HCT116 (cell line): ENCODE results near the gene GJB4. TPM values are rescaled to one million over a fixed set of nuclear protein-coding genes. Genes with fewer than 3 reads are reported as not detected.

ENCODE experiments used
- ATAC-seq: fragments of 200-7000 bp; cut with Tn5 transposase; 2 replicates; pipeline ENCODE4 v1.9.1; 2020; ENCODE audit warnings: mild to moderate bottlenecking, moderate library complexity
- BruUV-seq: library from RNA; stranded (reverse); fragments of 400-500 nt; replicated peaks from 2 replicates; lab custom pipeline; 2021; lab: Mats Ljungman, UMichigan
- CTCF ChIA-PET: fragments of 300-600 bp; sonication (Branson Sonifier 250); formaldehyde crosslinking; loops from one replicate; lab custom pipeline; 2021; ENCODE audit warnings: antibody characterized with exemption; lab: Charles Lee
- POLR2A ChIA-PET: fragments of 300-600, 350-600 bp; sonication (Branson Sonifier 250); formaldehyde crosslinking; loops from one replicate; lab custom pipeline; 2021; ENCODE audit warnings: antibody characterized with exemption; lab: Charles Lee
- RAD21 ChIA-PET, 2 experiments: fragments of 300-600 bp; sonication (Branson Sonifier 250); formaldehyde crosslinking; loops; one replicate each; lab custom pipeline; 2023; ENCODE audit warnings: low total read pairs in 2 of 2; ENCODE audit not compliant: uncharacterized antibody in 2 of 2, unreplicated experiment in 2 of 2, low non-redundant PET in 1 of 2; lab: Charles Lee
- DNase-seq: peaks from one replicate; pipeline ENCODE4 v3.0.0-alpha.2; 2010; ENCODE audit warnings: low read depth, low spot score
- H2AFZ ChIP-seq: fragments of 200-600 bp; shearing (Covaris generic), sonication (generic); 2 replicates; pipeline ENCODE4 v1.6.1; 2017; ENCODE audit warnings: low read depth, mixed run types, mixed read lengths, antibody characterized with exemption, low read length; ENCODE audit not compliant: poor library complexity, severe bottlenecking
- H3K27ac ChIP-seq: 2 replicates; pipeline ENCODE4 v1.5.1; 2012; ENCODE audit warnings: low read depth, low read length
- H3K27me3 ChIP-seq: fragments of 200-600 bp; sonication (generic); 2 replicates; pipeline ENCODE4 v1.6.1; 2016; ENCODE audit warnings: mixed run types, low read length, mixed read lengths; ENCODE audit not compliant: insufficient read depth
- H3K36me3 ChIP-seq, 2 experiments: fragments of 200-500 bp in 1 of 2; fragments of 200-600 bp in 1 of 2; sonication (Bioruptor generic) in 1 of 2; sonication (generic) in 1 of 2; 2 replicates each; pipeline versions ENCODE4 v1.5.1 to v1.6.1; 2014 to 2016; ENCODE audit warnings: low read length in 2 of 2, inconsistent platforms in 1 of 2, mixed read lengths in 1 of 2, mixed run types in 1 of 2; ENCODE audit not compliant: insufficient read depth in 2 of 2, control insufficient read depth in 1 of 2
- H3K4me1 ChIP-seq, 2 experiments: fragments of 200-600 bp in 1 of 2; sonication (generic) in 1 of 2; 2 replicates each; pipeline versions ENCODE4 v1.5.1 to v1.6.1; 2012 to 2017; ENCODE audit warnings: low read length in 2 of 2, inconsistent platforms in 1 of 2, mild to moderate bottlenecking in 1 of 2, mixed read lengths in 1 of 2, mixed run types in 1 of 2, moderate library complexity in 1 of 2; ENCODE audit not compliant: insufficient read depth in 2 of 2, control insufficient read depth in 1 of 2
- H3K4me2 ChIP-seq: fragments of 200-600 bp; sonication (generic); 2 replicates; pipeline ENCODE4 v1.6.1; 2017; ENCODE audit warnings: mixed run types, low read length, mixed read lengths
- H3K4me3 ChIP-seq, 2 experiments: fragments of 200-600 bp in 1 of 2; sonication (generic) in 1 of 2; replicated peaks in 1 of 2; 2 replicates each; pipeline ENCODE4 v1.5.1; 2011 to 2016; ENCODE audit warnings: low read length in 2 of 2, control low read depth in 1 of 2, low read depth in 1 of 2, mild to moderate bottlenecking in 1 of 2, mixed read lengths in 1 of 2, mixed run types in 1 of 2
- H3K79me2 ChIP-seq: fragments of 200-600 bp; sonication (generic); 2 replicates; pipeline ENCODE4 v1.6.1; 2017; ENCODE audit warnings: mild to moderate bottlenecking, mixed run types, low read length, moderate library complexity, mixed read lengths; ENCODE audit not compliant: insufficient read depth
- H3K9ac ChIP-seq: fragments of 200-600 bp; sonication (generic); 2 replicates; pipeline ENCODE4 v1.6.1; 2016; ENCODE audit warnings: low read length, mixed read lengths
- H3K9me2 ChIP-seq: fragments of 200-600 bp; sonication (generic), shearing (Covaris generic); 2 replicates; pipeline ENCODE4 v1.6.1; 2017; ENCODE audit warnings: mixed run types, mild to moderate bottlenecking, moderate library complexity; ENCODE audit not compliant: insufficient read depth
- H3K9me3 ChIP-seq, 2 experiments: fragments of 200-500 bp in 1 of 2; fragments of 200-600 bp in 1 of 2; sonication (Bioruptor generic) in 1 of 2; sonication (generic) in 1 of 2; 2 replicates each; pipeline ENCODE4 v1.6.1; 2014 to 2017; ENCODE audit warnings: low read length in 2 of 2, mixed read lengths in 2 of 2, inconsistent platforms in 1 of 2, low read depth in 1 of 2, mild to moderate bottlenecking in 1 of 2, mixed run types in 1 of 2, moderate library complexity in 1 of 2; ENCODE audit not compliant: control insufficient read depth in 1 of 2, insufficient read depth in 1 of 2
- H4K20me1 ChIP-seq: fragments of 200-600 bp; sonication (generic), shearing (Covaris generic); 2 replicates; pipeline ENCODE4 v1.6.1; 2017; ENCODE audit warnings: mixed run types, mild to moderate bottlenecking, moderate library complexity; ENCODE audit not compliant: insufficient read depth
- ATF3 ChIP-seq: IDR thresholded peaks from 2 replicates; pipeline ENCODE4 v1.6.1; 2012
- CBX3 ChIP-seq: IDR thresholded peaks from 2 replicates; pipeline ENCODE4 v1.6.1; 2012; ENCODE audit warnings: low read depth
- CEBPB ChIP-seq: IDR thresholded peaks from 2 replicates; pipeline ENCODE4 v1.6.1; 2012; ENCODE audit warnings: low read depth
- CTCF ChIP-seq, 3 experiments: fragments of 200-600 bp in 1 of 3; sonication (generic) in 1 of 3; IDR thresholded peaks in 2 of 3; conservative IDR thresholded peaks in 1 of 3; 2 replicates each; pipeline ENCODE4 v1.5.1; 2012 to 2017; ENCODE audit warnings: low read depth in 2 of 3, low read length in 2 of 3, antibody characterized with exemption in 1 of 3, borderline replicate concordance in 1 of 3, control low read depth in 1 of 3, mild to moderate bottlenecking in 1 of 3, mixed read lengths in 1 of 3, mixed run types in 1 of 3, moderate library complexity in 1 of 3; ENCODE audit not compliant: insufficient read depth in 1 of 3
- EGR1 ChIP-seq: IDR thresholded peaks from 2 replicates; pipeline ENCODE4 v1.6.1; 2012; ENCODE audit warnings: low read depth
- ELF1 ChIP-seq: IDR thresholded peaks from 2 replicates; pipeline ENCODE4 v1.6.1; 2012; ENCODE audit warnings: low read depth, borderline replicate concordance
- EZH2 ChIP-seq: fragments of 200-600 bp; sonication (generic); IDR thresholded peaks from 2 replicates; pipeline ENCODE4 v1.6.1; 2017; ENCODE audit warnings: antibody characterized with exemption, mixed run types
- JUND ChIP-seq: IDR thresholded peaks from 2 replicates; pipeline ENCODE4 v1.6.1; 2012
- POLR2A ChIP-seq: IDR thresholded peaks from 2 replicates; pipeline ENCODE4 v1.7.0; 2011; ENCODE audit warnings: borderline replicate concordance; ENCODE audit not compliant: insufficient read depth, insufficient read length; ENCODE audit errors: extremely low read depth
- REST ChIP-seq: IDR thresholded peaks from 2 replicates; pipeline ENCODE4 v1.6.1; 2012; ENCODE audit warnings: low read depth
- SP1 ChIP-seq: IDR thresholded peaks from 2 replicates; pipeline ENCODE4 v1.6.1; 2012; ENCODE audit warnings: low read depth
- SRF ChIP-seq: IDR thresholded peaks from 2 replicates; pipeline ENCODE4 v1.6.1; 2012; ENCODE audit warnings: low read depth
- ZBTB33 ChIP-seq: IDR thresholded peaks from 2 replicates; pipeline ENCODE4 v1.6.1; 2011; ENCODE audit warnings: mild to moderate bottlenecking, low read length, moderate library complexity; ENCODE audit not compliant: insufficient replicate concordance; ENCODE audit errors: extremely low read depth
- ZFX ChIP-seq: fragments of 450-650 bp; IDR thresholded peaks from 2 replicates; pipeline ENCODE4 v1.6.1; 2017
- intact Hi-C: fragments of 100-400 bp; cut with micrococcal nuclease; formaldehyde crosslinking; loops from 2 replicates; pipeline ENCODE4 v1.10.0; 2022
- total RNA-seq: library from RNA; stranded (reverse); gene quantifications from one replicate; pipeline ENCODE4 v1.2.1, GENCODE V29; 2021; ENCODE audit not compliant: unreplicated experiment

Gene GJB4
- total RNA-seq, 1 experiment from 2014 or later, result 2.0 TPM

- TF ChIP-seq ZBTB33 (no peak), POLR2A (no peak)
These were observed 46.9 kb downstream of the GJB4 start (continued) for GRCh38 chr1:34806396-34806795.

- ATAC-seq (no peak), DNase-seq (no peak)
- no peaks in the 10 kb centered on the region for H3K9me2 ChIP-seq
- no peaks in the 10 kb centered on the region for H4K20me1 ChIP-seq
- no peak overlapping the region for H3K4me3 ChIP-seq
- POLR2A ChIA-PET, result no interaction called here
- H3K36me3 ChIP-seq, result no peaks in the 10 kb centered on the region
- H3K4me1 ChIP-seq, result peaks cover 0 to 3% of the 10 kb centered on the region in 2 experiments; a peak in 1 of 4 replicates
- CTCF ChIA-PET, result no interaction called here
- no TSS peak for BruUV-seq
- no peaks in the 10 kb centered on the region for H3K27me3 ChIP-seq
- no peak overlapping the region for H3K4me2 ChIP-seq
- no peaks in the 10 kb centered on the region for H3K9me3 ChIP-seq
- H2AFZ ChIP-seq, result no peak overlapping the region
- H3K79me2 ChIP-seq, result no peaks in the 10 kb centered on the region
- intact Hi-C loops, result no loop called here
- no peak overlapping the region for H3K27ac ChIP-seq
- RAD21 ChIA-PET, result no interaction called here
- H3K9ac ChIP-seq, result no peak overlapping the region
- TF ChIP-seq REST, result no peak
- TF ChIP-seq ELF1, result no peak
- no peak for TF ChIP-seq EGR1
- TF ChIP-seq ATF3, result no peak
- no peak for TF ChIP-seq CEBPB
- no peak for TF ChIP-seq CTCF (IDR thresholded peaks at IDR 0.05 in 2 of 3, conservative IDR thresholded peaks at IDR 0.05 in 1 of 3; ENCODE audit: borderline replicate concordance in 1 of 3, insufficient read depth in 1 of 3, low read depth in 2 of 3, low read length in 2 of 3)
- TF ChIP-seq EZH2, result no peak
- TF ChIP-seq SRF, result no peak
- no peak for TF ChIP-seq ZFX
- TF ChIP-seq POLR2A, result no peak
- TF ChIP-seq ZBTB33, result no peak
- no peak for TF ChIP-seq CBX3
- TF ChIP-seq SP1, result no peak
- TF ChIP-seq JUND, result no peak
These were observed 48.7 kb downstream of the GJB4 start for GRCh38 chr1:34808051-34808810.
